Stimulated activated naive CD4-positive, alpha-beta T cell treated with Interleukin-2 at 50 U/mL for 16 hours (primary cell): Measurements from ENCODE around the gene GDF9.
A peak's percentile ranks its signal among the peaks of the same experiment; 100 is the strongest.

ENCODE experiments used
- DNase-seq: peaks from one replicate; lab custom pipeline; 2025; lab: John Stamatoyannopoulos, UW

Gene GDF9

GRCh38 chr5:132838516-132839282, 27.6 kb downstream of the GDF9 start:
- DNase-seq: no peak

GRCh38 chr5:132837868-132838267, 28.4 kb downstream of the GDF9 start:
- DNase-seq: no peak

GRCh38 chr5:132836852-132837251, 29.4 kb downstream of the GDF9 start:
- no peak for DNase-seq

DNA sequence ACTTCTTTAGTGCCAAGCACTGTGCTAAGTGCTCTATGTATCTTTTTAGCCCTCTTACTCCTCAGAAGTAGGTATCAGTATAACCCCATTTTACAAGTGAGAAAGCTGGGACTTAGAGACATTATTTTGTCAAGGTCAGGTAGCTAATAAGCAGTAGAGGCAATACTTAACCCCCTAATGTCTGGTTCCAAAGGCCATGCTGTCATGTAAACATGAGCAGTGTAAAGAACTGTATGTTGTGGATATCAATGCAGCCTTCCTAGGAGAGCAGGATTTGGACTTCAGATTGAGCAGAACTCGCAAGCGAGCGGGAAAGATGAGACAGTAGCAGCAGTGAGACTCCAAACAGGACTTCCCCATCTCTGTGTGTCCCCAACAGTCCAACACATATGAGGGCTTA, 32.2 kb downstream of the GDF9 start:
- no peak for DNase-seq

- DNase-seq: no peak
These were observed 33.7 kb downstream of the GDF9 start for GRCh38 chr5:132832612-132833011.

GRCh38 chr5:132831095-132831860, 35.0 kb downstream of the GDF9 start:
- no peak for DNase-seq

DNA sequence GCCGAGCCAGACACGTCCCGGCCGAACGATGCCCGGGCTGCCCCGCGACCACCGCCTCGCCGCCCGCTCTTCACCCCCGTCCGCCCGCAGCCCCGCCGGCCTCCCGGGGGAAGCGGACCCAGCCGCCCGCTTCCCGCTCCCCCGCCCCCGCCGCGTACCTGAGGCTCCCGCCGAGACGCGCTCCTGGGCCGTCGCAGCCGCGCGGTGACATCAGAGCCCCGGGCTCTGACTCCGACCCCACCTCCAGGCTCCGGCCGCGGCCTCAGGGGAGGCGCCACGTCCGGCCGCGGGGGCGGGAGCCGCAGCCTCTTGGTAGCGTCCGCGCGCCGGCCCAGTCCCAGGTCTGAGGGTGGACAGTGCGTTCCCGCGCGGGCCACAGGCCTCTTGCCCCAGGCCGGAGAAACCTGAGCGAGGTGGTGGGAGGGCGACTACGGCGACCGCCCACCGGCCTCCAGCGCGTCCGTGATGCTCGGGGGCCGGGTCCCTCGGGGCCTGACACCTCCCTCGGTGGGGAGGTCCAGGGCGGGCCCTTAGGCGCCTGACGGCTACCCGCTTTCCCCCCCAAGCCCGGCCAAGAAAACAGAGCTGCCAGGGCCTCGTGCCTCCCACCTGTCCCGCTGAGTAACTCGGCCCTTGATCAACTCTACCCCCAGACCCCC, 35.7 kb downstream of the GDF9 start, which contains the start of gene SHROOM1:
SHROOM1 (minus strand) TSS at position 212 of the 659 bp plus-strand sequence. CDS start 4,507 bp downstream, outside the sequence.
- DNase-seq: no peak

DNA sequence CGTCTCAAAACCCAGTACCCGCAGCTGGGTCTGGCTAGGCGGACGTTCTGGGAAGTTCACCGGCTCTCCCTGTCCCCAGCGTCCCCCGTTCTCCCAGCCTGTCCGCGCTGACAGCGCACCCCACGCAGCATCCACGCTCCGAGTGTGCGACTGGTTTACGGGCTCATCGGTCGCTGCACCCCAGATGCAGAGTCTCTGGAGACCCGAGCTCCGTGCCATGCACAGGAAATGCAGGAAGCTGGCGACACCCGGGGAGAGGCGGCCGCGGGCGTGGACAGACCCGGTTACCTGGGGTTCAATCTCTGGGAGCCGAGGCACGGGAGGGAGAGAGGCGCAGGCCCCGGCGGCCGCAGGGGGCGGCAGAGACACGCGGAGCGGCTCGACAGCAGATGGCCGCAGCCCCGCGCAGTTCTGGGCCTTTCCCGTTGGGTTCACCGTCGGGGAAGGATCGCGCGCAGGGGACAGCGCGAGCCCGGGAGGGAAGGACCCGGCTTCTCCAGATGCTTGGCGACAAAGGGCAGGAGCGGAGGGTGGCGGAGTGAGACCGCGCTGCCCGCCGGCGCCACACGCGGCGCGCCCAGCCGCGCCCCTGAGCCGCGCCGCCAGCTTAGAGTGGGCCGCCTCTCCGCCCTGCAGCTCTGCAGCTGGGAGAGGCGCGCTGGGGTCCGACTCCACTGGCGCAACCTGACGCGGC, 36.4 kb downstream of the GDF9 start:
- peak; percentile 63 for DNase-seq

DNA sequence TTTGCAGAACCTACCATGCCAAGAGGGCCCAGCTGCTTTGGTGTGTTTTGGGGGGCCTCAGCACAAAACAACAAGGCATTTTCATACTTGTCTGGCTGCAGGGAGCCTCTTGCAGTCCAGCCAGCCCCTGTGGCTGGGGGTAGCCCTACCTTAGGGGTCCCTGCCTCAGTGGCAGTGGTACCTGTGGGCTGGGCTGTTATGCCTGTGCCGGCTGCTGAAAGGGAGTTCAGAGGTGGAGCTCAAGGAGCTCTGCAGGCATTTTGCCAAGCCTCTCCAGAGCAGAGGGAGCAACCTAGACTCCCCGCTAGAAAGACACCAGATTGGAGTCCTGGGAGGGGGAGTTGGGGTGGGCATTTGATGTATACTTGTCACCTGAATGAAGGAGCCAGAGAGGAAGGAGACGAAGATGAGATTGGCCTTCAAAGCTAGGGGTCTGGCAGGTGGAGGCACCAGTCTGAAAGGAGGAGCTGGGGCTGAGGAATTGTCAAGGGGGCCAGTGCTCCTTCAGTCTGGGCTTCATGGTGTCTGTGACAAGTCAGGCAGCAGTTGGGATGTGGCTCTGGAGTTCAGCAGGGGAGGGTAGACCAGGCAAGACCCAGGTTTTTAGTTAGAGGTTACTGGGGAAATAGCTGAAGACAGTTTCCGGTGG, 37.3 kb downstream of the GDF9 start:
- no peak for DNase-seq

- DNase-seq: no peak
These were observed 38.2 kb downstream of the GDF9 start for GRCh38 chr5:132827943-132828673.

- no peak for DNase-seq
These were observed 39.7 kb downstream of the GDF9 start for GRCh38 chr5:132826424-132827082.

- DNase-seq: no peak
These were observed 40.4 kb downstream of the GDF9 start for GRCh38 chr5:132825834-132826391.

DNA sequence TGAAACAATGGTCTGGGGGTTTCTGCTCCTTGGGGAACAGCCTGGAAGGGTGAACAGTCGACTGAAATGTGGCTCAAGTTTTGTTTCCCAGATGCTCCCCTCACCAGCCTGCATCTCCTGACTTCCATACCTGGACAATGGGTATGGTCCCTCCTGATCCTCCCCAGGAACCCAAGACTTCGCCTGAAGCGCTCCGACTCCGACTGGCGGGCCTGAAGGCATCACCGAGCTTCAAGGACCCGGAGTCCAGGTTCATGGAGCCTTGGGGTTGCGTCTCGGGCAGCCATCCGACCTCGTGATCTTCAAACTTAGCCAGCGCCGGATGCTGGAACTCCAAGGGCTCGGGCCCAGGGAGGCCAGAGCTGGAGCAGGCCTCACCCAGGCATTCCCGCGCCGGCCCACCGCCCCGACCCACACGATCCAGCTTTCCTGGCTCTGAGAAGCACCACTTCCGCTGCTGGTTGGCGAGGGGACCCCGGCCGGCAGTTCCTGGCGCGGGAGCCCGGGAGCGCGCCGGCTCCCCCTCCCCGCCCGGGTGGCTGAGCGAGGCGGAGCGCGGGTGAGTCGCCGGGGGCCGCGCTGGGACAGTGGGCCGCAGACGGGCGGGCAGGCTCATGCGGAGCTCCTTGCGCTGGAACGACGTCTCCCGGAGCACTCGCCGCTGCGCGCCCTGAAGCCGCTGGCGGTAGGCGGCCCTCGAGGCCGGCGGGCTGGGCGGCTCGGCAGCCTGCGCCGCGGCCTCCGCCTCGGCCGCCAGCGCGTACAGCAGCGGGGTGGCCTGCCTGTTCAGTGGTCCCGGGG, 41.0 kb downstream of the GDF9 start:
- no peak for DNase-seq

DNA sequence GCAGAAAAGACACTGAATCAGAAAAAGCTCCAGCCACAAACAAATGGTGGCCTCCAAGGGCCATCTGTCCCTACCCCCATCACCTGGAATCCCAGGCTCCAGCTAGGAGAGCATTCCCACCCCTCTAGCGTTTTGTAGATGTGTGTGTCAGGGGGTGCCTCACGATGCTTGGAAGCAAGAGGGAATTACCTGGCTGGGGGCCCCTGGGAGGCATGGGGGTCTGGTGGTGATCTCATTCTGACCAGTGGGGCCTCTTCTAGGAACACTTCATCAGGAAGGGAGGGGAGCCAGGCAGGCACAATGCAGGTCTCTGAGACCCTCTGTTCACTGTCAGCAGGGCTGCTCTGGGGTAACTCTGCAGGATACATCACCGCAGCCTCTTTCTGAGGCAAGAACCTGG, 41.8 kb downstream of the GDF9 start:
- no peak for DNase-seq

- no peak for DNase-seq
These were observed 42.7 kb downstream of the GDF9 start for GRCh38 chr5:132823481-132824050.

- no peak for DNase-seq
These were observed 43.4 kb downstream of the GDF9 start for GRCh38 chr5:132822650-132823480.

GRCh38 chr5:132821791-132822190, 44.5 kb downstream of the GDF9 start:
- no peak for DNase-seq

- DNase-seq: no peak
These were observed 44.9 kb downstream of the GDF9 start for GRCh38 chr5:132821350-132821749.
